Measurements from ENCODE around the gene MAP7D3.

- TF ChIP-seq CTCF (IDR thresholded peaks at IDR 0.05): no peak
- peak; percentile 38 to 83 (median 59) for TF ChIP-seq POLR2AphosphoS5 (IDR thresholded peaks at IDR 0.05)
Observed at GRCh38 chrX:136202889-136203288, 48.3 kb downstream of the MAP7D3 start.

All from transverse colon (tissue), 4 donors.